Measurements from ENCODE around the gene CMBL. TPM values are rescaled to one million over a fixed set of nuclear protein-coding genes. Genes with fewer than 3 reads are reported as not detected.

The CMBL gene
- total RNA-seq, 1 experiment from 2014 or later = 12.6 TPM

DNA sequence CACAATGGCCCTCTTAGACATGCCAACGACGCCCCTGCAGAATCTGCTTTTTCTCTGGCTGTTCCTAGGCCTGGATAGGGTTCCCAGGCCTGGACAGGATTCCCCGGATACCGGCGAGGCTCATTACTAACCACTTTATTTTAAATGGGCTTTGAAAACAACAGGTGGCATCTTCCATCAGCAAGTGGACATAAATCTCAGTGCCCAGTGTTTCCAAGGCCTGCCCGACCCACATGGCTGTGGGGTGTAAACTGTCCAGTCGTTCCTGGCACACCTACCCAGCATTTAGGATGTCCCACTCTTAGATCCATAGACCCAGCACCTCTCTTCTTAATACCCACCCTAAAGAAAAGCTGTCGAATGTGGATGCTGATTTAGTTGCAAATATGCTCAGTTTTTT is 896 bp downstream of the CMBL start:
- no peak for DNase-seq
- Histone ChIP-seq H3K56ac (ENCODE audit: insufficient read length, low read depth, low read length) (no peak overlapping the region), H3K79me2 (ENCODE audit: insufficient read depth, low read length) (no peaks in the 10 kb centered on the region), H2BK12ac (ENCODE audit: insufficient read length, low read depth, low read length) (no peak overlapping the region), H2BK20ac (ENCODE audit: low read depth, low read length, poor library complexity, severe bottlenecking) (no peak overlapping the region), H4K8ac (replicated peaks; ENCODE audit: insufficient read length, low read depth, low read length) (no peak overlapping the region), H2AK5ac (ENCODE audit: insufficient read length, low read length) (no peak overlapping the region), H3K27me3 (ENCODE audit: insufficient read depth, low read length) (no peaks in the 10 kb centered on the region), H3K4me1 (ENCODE audit: insufficient read depth, low read length) (peaks cover 3% of the 10 kb centered on the region; the same call in 1 of the 2 replicates), H3K23ac (ENCODE audit: insufficient read length, low read depth, low read length) (no peak overlapping the region), H3K14ac (ENCODE audit: insufficient read depth, low read length) (no peak overlapping the region), H4K91ac (ENCODE audit: insufficient read length, low read depth, low read length) (no peak overlapping the region), H4K20me1 (ENCODE audit: control insufficient read depth, insufficient read depth, insufficient read length) (no peaks in the 10 kb centered on the region), H2BK15ac (ENCODE audit: low read depth, low read length) (no peak overlapping the region), H3K27ac (ENCODE audit: insufficient read length, low read depth, low read length) (no peak overlapping the region), H3K18ac (ENCODE audit: insufficient read length, low read depth, low read length) (no peak overlapping the region), H2AFZ (ENCODE audit: low read length) (no peak overlapping the region), H2BK120ac (ENCODE audit: low read depth, low read length, poor library complexity, severe bottlenecking) (no peak overlapping the region), H3K23me2 (ENCODE audit: insufficient read length, low read depth, low read length, poor library complexity, severe bottlenecking) (peaks cover 13% of the 10 kb centered on the region), H4K5ac (ENCODE audit: insufficient read length, low read depth, low read length) (no peak overlapping the region), H3T11ph (ENCODE audit: low read length) (no peak overlapping the region), H2BK5ac (ENCODE audit: insufficient read length, low read length) (no peak overlapping the region), H3K9ac (ENCODE audit: extremely low read depth, insufficient read length, low read length) (no peak overlapping the region), H3K4ac (ENCODE audit: low read depth, low read length) (no peak overlapping the region), H3K4me2 (ENCODE audit: insufficient read depth, insufficient read length, low read length) (peak overlapping the region; percentile 99), H3K9me3 (ENCODE audit: control insufficient read depth, low read depth, low read length) (no peaks in the 10 kb centered on the region), H3K79me1 (ENCODE audit: insufficient read depth, low read depth, low read length, poor library complexity, severe bottlenecking) (no peaks in the 10 kb centered on the region)
- peak overlapping the region; percentile 80 to 93 for H3K4me3 Mint-ChIP-seq
- H3K9me3 Mint-ChIP-seq = peaks cover 2 to 7% of the 10 kb centered on the region in 2 experiments; a peak in 3 of 5 replicates
- TF ChIP-seq, protein P1, sequence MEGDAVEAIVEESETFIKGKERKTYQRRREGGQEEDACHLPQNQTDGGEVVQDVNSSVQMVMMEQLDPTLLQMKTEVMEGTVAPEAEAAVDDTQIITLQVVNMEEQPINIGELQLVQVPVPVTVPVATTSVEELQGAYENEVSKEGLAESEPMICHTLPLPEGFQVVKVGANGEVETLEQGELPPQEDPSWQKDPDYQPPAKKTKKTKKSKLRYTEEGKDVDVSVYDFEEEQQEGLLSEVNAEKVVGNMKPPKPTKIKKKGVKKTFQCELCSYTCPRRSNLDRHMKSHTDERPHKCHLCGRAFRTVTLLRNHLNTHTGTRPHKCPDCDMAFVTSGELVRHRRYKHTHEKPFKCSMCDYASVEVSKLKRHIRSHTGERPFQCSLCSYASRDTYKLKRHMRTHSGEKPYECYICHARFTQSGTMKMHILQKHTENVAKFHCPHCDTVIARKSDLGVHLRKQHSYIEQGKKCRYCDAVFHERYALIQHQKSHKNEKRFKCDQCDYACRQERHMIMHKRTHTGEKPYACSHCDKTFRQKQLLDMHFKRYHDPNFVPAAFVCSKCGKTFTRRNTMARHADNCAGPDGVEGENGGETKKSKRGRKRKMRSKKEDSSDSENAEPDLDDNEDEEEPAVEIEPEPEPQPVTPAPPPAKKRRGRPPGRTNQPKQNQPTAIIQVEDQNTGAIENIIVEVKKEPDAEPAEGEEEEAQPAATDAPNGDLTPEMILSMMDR (conservative IDR thresholded peaks at IDR 0.05) = no peak
- peaks cover 23% of the 10 kb centered on the region for H3K27me3 Mint-ChIP-seq (ENCODE audit: low read depth)
- peaks cover 2 to 14% (median 12%) of the 10 kb centered on the region in 3 experiments; a peak in 5 of 7 replicates for H3K36me3 Mint-ChIP-seq (ENCODE audit: insufficient read depth in 1 of 3, low read depth in 3 of 3)
- no peak overlapping the region for H3K27ac Mint-ChIP-seq
- no CpG with 5 or more reads among the region's 8 CpGs for WGBS (ENCODE audit: extremely low coverage, insufficient read length, low lambda C conversion rate)
- H3K4me1 Mint-ChIP-seq = peaks cover 23 to 31% of the 10 kb centered on the region in 2 experiments
